HEK293 (cell line): ENCODE measurements around the gene SRMS.

Experiments
- CTCF ChIA-PET: fragments of 350-600 bp; formaldehyde crosslinking; extraction: SDS; loops from one replicate; lab custom pipeline; 2021; ENCODE audit warnings: antibody characterized with exemption; lab: Yijun Ruan, JAX
- POLR2A ChIA-PET: fragments of 300-600 bp; formaldehyde crosslinking; extraction: SDS; loops from one replicate; lab custom pipeline; 2020; ENCODE audit warnings: antibody characterized with exemption, inconsistent platforms; lab: Yijun Ruan, JAX
- H3K27ac ChIP-seq: fragments of 200-500 bp; sonication (Bioruptor generic); 2 replicates; pipeline ENCODE4 v1.5.1; 2014; ENCODE audit warnings: low read depth, low read length, control low read depth, inconsistent platforms; ENCODE audit errors: extremely low read depth
- H3K36me3 ChIP-seq, 2 experiments: fragments of 200-500 bp in 1 of 2; sonication (Bioruptor generic) in 1 of 2; 1 replicate in 1 of 2; 2 replicates in 1 of 2; pipeline ENCODE4 v1.5.1; 2014 to 2017; ENCODE audit warnings: inconsistent platforms in 2 of 2, low read length in 2 of 2; ENCODE audit not compliant: control insufficient read depth in 2 of 2, insufficient read depth in 1 of 2
- H3K4me1 ChIP-seq: fragments of 200-500 bp; sonication (Bioruptor generic); 2 replicates; pipeline ENCODE4 v1.5.1; 2014; ENCODE audit warnings: mild to moderate bottlenecking, low read length, inconsistent platforms; ENCODE audit not compliant: control insufficient read depth, insufficient read depth
- H3K4me3 ChIP-seq: 2 replicates; pipeline ENCODE4 v1.5.1; 2011; ENCODE audit warnings: low read depth, mild to moderate bottlenecking, control low read depth, low read length, moderate library complexity
- H3K9me3 ChIP-seq: fragments of 200-500 bp; sonication (Bioruptor generic); 2 replicates; pipeline ENCODE4 v1.5.1; 2014; ENCODE audit warnings: low read depth, low read length, inconsistent platforms; ENCODE audit not compliant: control insufficient read depth, insufficient read depth
- BCL11B ChIP-seq: fragments of 450-650 bp; formaldehyde crosslinking; IDR thresholded peaks from 2 replicates; pipeline ENCODE4 v1.5.1; 2016; ENCODE audit warnings: low read depth, missing biosample characterization, missing genetic modification characterization
- FEZF1 ChIP-seq: fragments of 450-650 bp; formaldehyde crosslinking; IDR thresholded peaks from 2 replicates; pipeline ENCODE4 v1.5.1; 2016; ENCODE audit warnings: missing biosample characterization, missing genetic modification characterization
- GLIS1 ChIP-seq: fragments of 450-650 bp; formaldehyde crosslinking; IDR thresholded peaks from 2 replicates; pipeline ENCODE4 v1.5.1; 2016; ENCODE audit warnings: missing biosample characterization, missing genetic modification characterization
- KLF7 ChIP-seq: fragments of 450-650 bp; formaldehyde crosslinking; IDR thresholded peaks from 2 replicates; pipeline ENCODE4 v1.5.1; 2016; ENCODE audit warnings: missing biosample characterization, missing genetic modification characterization, borderline replicate concordance
- OSR2 ChIP-seq: fragments of 450-650 bp; formaldehyde crosslinking; IDR thresholded peaks from 2 replicates; pipeline ENCODE4 v1.5.1; 2016; ENCODE audit warnings: missing biosample characterization, missing genetic modification characterization
- PRDM10 ChIP-seq: fragments of 450-650 bp; formaldehyde crosslinking; IDR thresholded peaks from 2 replicates; pipeline ENCODE4 v1.5.1; 2016; ENCODE audit warnings: missing biosample characterization, missing genetic modification characterization
- PRDM6 ChIP-seq: fragments of 450-650 bp; formaldehyde crosslinking; IDR thresholded peaks from 2 replicates; pipeline ENCODE4 v1.5.1; 2017; ENCODE audit warnings: missing biosample characterization, missing genetic modification characterization
- ZFP41 ChIP-seq: fragments of 450-650 bp; formaldehyde crosslinking; IDR thresholded peaks from 2 replicates; pipeline ENCODE4 v1.5.1; 2016; ENCODE audit warnings: missing biosample characterization, missing genetic modification characterization, borderline replicate concordance
- ZNF18 ChIP-seq: fragments of 450-650 bp; formaldehyde crosslinking; IDR thresholded peaks from 2 replicates; pipeline ENCODE4 v1.5.1; 2016; ENCODE audit warnings: missing biosample characterization, missing genetic modification characterization
- ZNF19 ChIP-seq: fragments of 450-650 bp; formaldehyde crosslinking; IDR thresholded peaks from 2 replicates; pipeline ENCODE4; 2016; ENCODE audit warnings: missing biosample characterization, missing genetic modification characterization, low read depth
- ZNF23 ChIP-seq: fragments of 450-650 bp; formaldehyde crosslinking; IDR thresholded peaks from 2 replicates; pipeline ENCODE4 v1.5.1; 2016; ENCODE audit warnings: missing biosample characterization, missing genetic modification characterization, borderline replicate concordance
- ZNF426 ChIP-seq: fragments of 450-650 bp; formaldehyde crosslinking; IDR thresholded peaks from 2 replicates; pipeline ENCODE4 v1.5.1; 2017; ENCODE audit warnings: missing biosample characterization, missing genetic modification characterization, mild to moderate bottlenecking, inconsistent platforms, moderate library complexity
- ZNF768 ChIP-seq: fragments of 450-650 bp; formaldehyde crosslinking; IDR thresholded peaks from 2 replicates; pipeline ENCODE4 v1.5.1; 2018; ENCODE audit warnings: missing biosample characterization, mild to moderate bottlenecking, missing genetic modification characterization
- ZSCAN4 ChIP-seq: fragments of 450-650 bp; formaldehyde crosslinking; IDR thresholded peaks from 2 replicates; pipeline ENCODE4 v1.5.1; 2017; ENCODE audit warnings: missing biosample characterization, missing genetic modification characterization
- TF ChIP-seq, protein P1 (sequence below): fragments of 450-650 bp; formaldehyde crosslinking; IDR thresholded peaks from 2 replicates; pipeline ENCODE4 v1.5.1; 2016; ENCODE audit warnings: missing biosample characterization, missing genetic modification characterization
- TF ChIP-seq, protein P2 (sequence below): fragments of 450-650 bp; formaldehyde crosslinking; IDR thresholded peaks from 2 replicates; pipeline ENCODE4 v1.5.1; 2016; ENCODE audit warnings: missing biosample characterization, missing genetic modification characterization

The SRMS gene

DNA sequence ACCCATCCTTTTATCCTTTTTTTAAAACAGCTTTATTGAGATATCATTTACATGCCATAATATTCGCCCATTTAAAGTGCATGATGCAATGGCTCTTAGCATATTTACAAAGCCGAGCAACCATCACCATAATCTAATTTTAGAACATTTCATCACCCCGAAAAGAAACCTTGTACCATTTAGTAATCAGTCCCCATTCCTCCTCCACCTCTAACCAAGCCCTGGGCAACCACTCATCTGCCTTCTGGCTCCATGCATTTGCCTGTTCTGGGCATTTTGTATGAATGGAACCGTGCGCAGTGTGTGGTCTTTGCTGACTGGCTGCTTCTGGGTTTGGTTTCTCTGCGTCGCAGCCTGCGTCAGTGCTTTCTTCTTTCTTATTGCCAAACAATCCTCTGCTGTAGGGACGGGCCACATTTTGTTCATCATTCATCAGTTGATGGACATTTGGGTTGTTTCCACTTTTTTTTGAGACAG lies 38.4 kb downstream of the SRMS start (continued):
- TF ChIP-seq, protein P1, sequence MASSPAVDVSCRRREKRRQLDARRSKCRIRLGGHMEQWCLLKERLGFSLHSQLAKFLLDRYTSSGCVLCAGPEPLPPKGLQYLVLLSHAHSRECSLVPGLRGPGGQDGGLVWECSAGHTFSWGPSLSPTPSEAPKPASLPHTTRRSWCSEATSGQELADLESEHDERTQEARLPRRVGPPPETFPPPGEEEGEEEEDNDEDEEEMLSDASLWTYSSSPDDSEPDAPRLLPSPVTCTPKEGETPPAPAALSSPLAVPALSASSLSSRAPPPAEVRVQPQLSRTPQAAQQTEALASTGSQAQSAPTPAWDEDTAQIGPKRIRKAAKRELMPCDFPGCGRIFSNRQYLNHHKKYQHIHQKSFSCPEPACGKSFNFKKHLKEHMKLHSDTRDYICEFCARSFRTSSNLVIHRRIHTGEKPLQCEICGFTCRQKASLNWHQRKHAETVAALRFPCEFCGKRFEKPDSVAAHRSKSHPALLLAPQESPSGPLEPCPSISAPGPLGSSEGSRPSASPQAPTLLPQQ (tag by site-specific recombination) = peak; percentile 55; the same call in 1 of the 2 replicates
- TF ChIP-seq FEZF1 (tag by site-specific recombination) = peak; percentile 15; the same call in 1 of the 2 replicates

- POLR2A ChIA-PET = interaction anchor here (0.7 kb wide), 1 partner anchor 21 kb away, joined by 3 read pairs; no protein-coding TSS in a partner anchor
- H3K36me3 ChIP-seq = no peaks in the 10 kb centered on the region
- CTCF ChIA-PET = interaction anchor here (0.6 to 0.8 kb wide), 3 partner anchors 11 to 326 kb away, joined by 3 to 6 read pairs (median 6); no protein-coding TSS in a partner anchor
- H3K4me3 ChIP-seq = no peak overlapping the region
- no peaks in the 10 kb centered on the region for H3K9me3 ChIP-seq
- no peak for TF ChIP-seq ZNF23 (tag by site-specific recombination)
- TF ChIP-seq KLF7 (tag by site-specific recombination) = no peak
- no peak for TF ChIP-seq BCL11B (tag by site-specific recombination)
- no peak for TF ChIP-seq ZNF768 (tag by site-specific recombination)
- TF ChIP-seq FEZF1 (tag by site-specific recombination) = no peak
- TF ChIP-seq ZSCAN4 (tag by site-specific recombination) = no peak
- TF ChIP-seq ZNF18 (tag by site-specific recombination) = no peak
- TF ChIP-seq ZNF426 = no peak
- no peak for TF ChIP-seq GLIS1 (tag by site-specific recombination)
- TF ChIP-seq OSR2 = no peak
- H3K4me1 ChIP-seq = no peaks in the 10 kb centered on the region
- no peak overlapping the region for H3K27ac ChIP-seq
Observed at GRCh38 chr20:63508072-63508768, 39.3 kb downstream of the SRMS start.

GRCh38 chr20:63507083-63507743 lies 40.3 kb downstream of the SRMS start:
- Histone ChIP-seq H3K4me3 (no peak overlapping the region), H3K27ac (no peak overlapping the region), H3K4me1 (no peaks in the 10 kb centered on the region), H3K9me3 (no peaks in the 10 kb centered on the region), H3K36me3 (no peaks in the 10 kb centered on the region)
- ChIA-PET POLR2A (interaction anchor here (0.7 kb wide), 1 partner anchor 22 kb away, joined by 3 read pairs; no protein-coding TSS in a partner anchor), CTCF (no interaction called here)
- TF ChIP-seq PRDM6 (no peak), PRDM10 (tag by site-specific recombination) (no peak), ZNF19 (tag by site-specific recombination) (no peak), ZFP41 (tag by site-specific recombination) (no peak)
- TF ChIP-seq, protein P2, sequence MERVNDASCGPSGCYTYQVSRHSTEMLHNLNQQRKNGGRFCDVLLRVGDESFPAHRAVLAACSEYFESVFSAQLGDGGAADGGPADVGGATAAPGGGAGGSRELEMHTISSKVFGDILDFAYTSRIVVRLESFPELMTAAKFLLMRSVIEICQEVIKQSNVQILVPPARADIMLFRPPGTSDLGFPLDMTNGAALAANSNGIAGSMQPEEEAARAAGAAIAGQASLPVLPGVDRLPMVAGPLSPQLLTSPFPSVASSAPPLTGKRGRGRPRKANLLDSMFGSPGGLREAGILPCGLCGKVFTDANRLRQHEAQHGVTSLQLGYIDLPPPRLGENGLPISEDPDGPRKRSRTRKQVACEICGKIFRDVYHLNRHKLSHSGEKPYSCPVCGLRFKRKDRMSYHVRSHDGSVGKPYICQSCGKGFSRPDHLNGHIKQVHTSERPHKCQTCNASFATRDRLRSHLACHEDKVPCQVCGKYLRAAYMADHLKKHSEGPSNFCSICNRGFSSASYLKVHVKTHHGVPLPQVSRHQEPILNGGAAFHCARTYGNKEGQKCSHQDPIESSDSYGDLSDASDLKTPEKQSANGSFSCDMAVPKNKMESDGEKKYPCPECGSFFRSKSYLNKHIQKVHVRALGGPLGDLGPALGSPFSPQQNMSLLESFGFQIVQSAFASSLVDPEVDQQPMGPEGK (tag by site-specific recombination) = no peak
